CD8-positive, alpha-beta memory T cell (primary cell): Measurements from ENCODE around the gene FLYWCH1. TPM values are rescaled to one million over a fixed set of nuclear protein-coding genes. Genes with fewer than 3 reads are reported as not detected.

Source experiments
- CTCF ChIA-PET: fragments of 350-600 bp; sonication (Branson Sonifier 250); formaldehyde crosslinking; loops from one replicate; lab custom pipeline; 2021; ENCODE audit warnings: antibody characterized with exemption; lab: Charles Lee
- POLR2A ChIA-PET: fragments of 350-600 bp; sonication (Branson Sonifier 250); formaldehyde crosslinking; loops from one replicate; lab custom pipeline; 2021; ENCODE audit warnings: antibody characterized with exemption; lab: Charles Lee
- DNase-seq, 5 donors: peaks; one replicate each; pipeline versions ENCODE4 v3.0.0 to v3.0.0-alpha.2; 2020 to 2022; ENCODE audit warnings: mixed read lengths in 1 of 5
- H3K27ac ChIP-seq: one replicate; pipeline ENCODE4 v1.7.0; 2013; ENCODE audit warnings: low read depth, mild to moderate bottlenecking, low read length, moderate library complexity
- H3K27me3 ChIP-seq: 2 replicates; pipeline ENCODE4 v1.7.0; 2013; ENCODE audit warnings: low read length, mild to moderate bottlenecking; ENCODE audit not compliant: insufficient read depth, poor library complexity, severe bottlenecking
- H3K36me3 ChIP-seq: 2 replicates; pipeline ENCODE4 v1.7.0; 2013; ENCODE audit warnings: mild to moderate bottlenecking, low read length, moderate library complexity; ENCODE audit not compliant: insufficient read depth
- H3K4me1 ChIP-seq: 2 replicates; pipeline ENCODE4 v1.7.0; 2013; ENCODE audit warnings: mild to moderate bottlenecking, low read length, moderate library complexity; ENCODE audit not compliant: insufficient read depth
- H3K4me3 ChIP-seq: 2 replicates; pipeline ENCODE4 v1.7.0; 2013; ENCODE audit warnings: mild to moderate bottlenecking, low read length
- H3K9me3 ChIP-seq: 2 replicates; pipeline ENCODE4 v1.7.0; 2013; ENCODE audit warnings: mild to moderate bottlenecking, low read length
- H3K27ac Mint-ChIP-seq, 8 donors: one replicate each; pipeline ENCODE4 v1.8.0; 2020 to 2021; ENCODE audit warnings: mixed read lengths in 8 of 8, mild to moderate bottlenecking in 6 of 8, inconsistent platforms in 3 of 8, moderate library complexity in 3 of 8
- H3K27me3 Mint-ChIP-seq, 2 donors: one replicate each; pipeline ENCODE4 v1.8.0; 2020 to 2021; ENCODE audit warnings: mixed read lengths in 2 of 2, mild to moderate bottlenecking in 1 of 2, moderate library complexity in 1 of 2
- H3K36me3 Mint-ChIP-seq, 3 donors: one replicate each; pipeline ENCODE4 v1.8.0; 2020 to 2021; ENCODE audit warnings: mixed read lengths in 3 of 3, inconsistent platforms in 1 of 3, mild to moderate bottlenecking in 1 of 3
- H3K4me1 Mint-ChIP-seq, 3 donors: one replicate each; pipeline ENCODE4 v1.8.0; 2020 to 2021; ENCODE audit warnings: mixed read lengths in 3 of 3, inconsistent platforms in 1 of 3, mild to moderate bottlenecking in 1 of 3
- H3K4me3 Mint-ChIP-seq, 7 donors: one replicate each; pipeline ENCODE4 v1.8.0; 2020 to 2021; ENCODE audit warnings: mixed read lengths in 7 of 7, mild to moderate bottlenecking in 6 of 7, moderate library complexity in 4 of 7, inconsistent platforms in 2 of 7
- H3K9me3 Mint-ChIP-seq, 5 donors: one replicate each; pipeline ENCODE4 v1.8.0; 2020 to 2022; ENCODE audit warnings: mixed read lengths in 5 of 5, mild to moderate bottlenecking in 3 of 5, moderate library complexity in 2 of 5, inconsistent platforms in 1 of 5
- polyA plus RNA-seq: library from polyadenylated mRNA; unstranded; fragments of 300-500 nt; fragmentation: Illumina TruSeq; gene quantifications from one replicate; pipeline ENCODE4 v1.2.3, GENCODE V29; 2021
- total RNA-seq, 2 experiments: library from RNA; stranded (reverse); gene quantifications; one replicate each; pipeline ENCODE4 v1.2.3, GENCODE V29; 2021

Gene FLYWCH1
- total and polyA plus RNA-seq, 3 experiments from 2014 or later: 20.9 to 39.8 (median 37.2) TPM

- Mint-ChIP-seq H3K4me3 (no peak overlapping the region), H3K27me3 (no peaks in the 10 kb centered on the region), H3K4me1 (no peaks in the 10 kb centered on the region), H3K36me3 (peaks cover 0 to 18% (median 2%) of the 10 kb centered on the region in 3 donors), H3K9me3 (no peaks in the 10 kb centered on the region), H3K27ac (no peak overlapping the region)
- POLR2A ChIA-PET: no interaction called here
- Histone ChIP-seq H3K4me1 (no peaks in the 10 kb centered on the region), H3K27me3 (no peaks in the 10 kb centered on the region), H3K27ac (no peak overlapping the region), H3K36me3 (no peaks in the 10 kb centered on the region), H3K9me3 (no peaks in the 10 kb centered on the region), H3K4me3 (no peak overlapping the region)
- DNase-seq: no peak
- CTCF ChIA-PET: no interaction called here
Measured at GRCh38 chr16:2948807-2949704, 37.3 kb downstream of the FLYWCH1 start.

GRCh38 chr16:2949705-2950352, 38.1 kb downstream of the FLYWCH1 start:
- no peak overlapping the region for H3K27ac Mint-ChIP-seq

GRCh38 chr16:2950353-2950724, 38.6 kb downstream of the FLYWCH1 start:
- Histone ChIP-seq H3K36me3 (no peaks in the 10 kb centered on the region), H3K4me3 (no peak overlapping the region), H3K4me1 (no peaks in the 10 kb centered on the region), H3K27ac (no peak overlapping the region), H3K9me3 (no peaks in the 10 kb centered on the region), H3K27me3 (no peaks in the 10 kb centered on the region)
- Mint-ChIP-seq H3K36me3 (peaks cover 0 to 18% (median 2%) of the 10 kb centered on the region in 3 donors), H3K9me3 (no peaks in the 10 kb centered on the region), H3K4me1 (no peaks in the 10 kb centered on the region), H3K4me3 (no peak overlapping the region), H3K27ac (no peak overlapping the region), H3K27me3 (peaks cover 4% of the 10 kb centered on the region in 2 donors)
- CTCF ChIA-PET: interaction anchor here (1.3 kb wide), 1 partner anchor 10 kb away, joined by 3 read pairs; no protein-coding TSS in a partner anchor
- POLR2A ChIA-PET: no interaction called here
- DNase-seq: no peak

More at GRCh38 chr16:2949705-2950352, 38.1 kb downstream of the FLYWCH1 start:
- H3K4me3 Mint-ChIP-seq: no peak overlapping the region
- CTCF ChIA-PET: no interaction called here
- no peak for DNase-seq
- Histone ChIP-seq H3K4me1 (no peaks in the 10 kb centered on the region), H3K4me3 (no peak overlapping the region), H3K27ac (no peak overlapping the region), H3K9me3 (no peaks in the 10 kb centered on the region), H3K36me3 (no peaks in the 10 kb centered on the region), H3K27me3 (no peaks in the 10 kb centered on the region)
- no peaks in the 10 kb centered on the region for H3K9me3 Mint-ChIP-seq
- no peaks in the 10 kb centered on the region for H3K4me1 Mint-ChIP-seq
- peaks cover 0 to 18% (median 2%) of the 10 kb centered on the region in 3 donors for H3K36me3 Mint-ChIP-seq
- POLR2A ChIA-PET: no interaction called here
- H3K27me3 Mint-ChIP-seq: peaks cover 4% of the 10 kb centered on the region in 2 donors

DNA sequence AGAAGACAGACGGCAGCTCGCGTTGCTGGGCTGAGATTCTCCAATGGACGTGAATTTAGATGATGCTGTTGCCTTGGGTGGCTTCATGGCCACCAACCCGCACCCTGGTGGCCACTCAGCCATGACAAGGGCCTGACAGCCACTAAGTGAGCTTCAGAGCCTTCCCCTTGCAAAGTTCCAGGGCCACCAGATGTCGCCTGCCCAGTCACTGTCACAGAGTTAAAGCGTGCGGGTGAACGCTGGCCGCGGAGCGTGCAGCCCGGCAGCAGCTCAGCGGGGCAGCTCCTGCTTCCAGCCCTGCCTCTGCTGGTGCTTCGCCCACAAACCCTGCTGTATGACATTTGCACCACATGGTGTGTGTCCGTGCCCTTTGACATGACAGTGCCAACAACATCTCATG, 39.0 kb downstream of the FLYWCH1 start:
- ChIA-PET POLR2A (no interaction called here), CTCF (interaction anchor here (1.3 kb wide), 2 partner anchors 10 to 11 kb away, joined by 3 read pairs; no protein-coding TSS in a partner anchor)
- H3K9me3 ChIP-seq: no peaks in the 10 kb centered on the region
- Mint-ChIP-seq H3K9me3 (no peaks in the 10 kb centered on the region), H3K27me3 (peaks cover 4% of the 10 kb centered on the region in 2 donors), H3K4me3 (no peak overlapping the region), H3K36me3 (peaks cover 0 to 18% (median 2%) of the 10 kb centered on the region in 3 donors), H3K4me1 (no peaks in the 10 kb centered on the region), H3K27ac (no peak overlapping the region)
- H3K36me3 ChIP-seq: no peaks in the 10 kb centered on the region
- H3K27ac ChIP-seq: no peak overlapping the region
- no peak overlapping the region for H3K4me3 ChIP-seq
- no peak for DNase-seq
- no peaks in the 10 kb centered on the region for H3K4me1 ChIP-seq
- H3K27me3 ChIP-seq: no peaks in the 10 kb centered on the region

GRCh38 chr16:2952679-2953078, 40.9 kb downstream of the FLYWCH1 start:
- Mint-ChIP-seq H3K4me3 (no peak overlapping the region), H3K36me3 (peaks cover 0 to 11% (median 0%) of the 10 kb centered on the region in 3 donors), H3K9me3 (no peaks in the 10 kb centered on the region), H3K4me1 (no peaks in the 10 kb centered on the region), H3K27me3 (peaks cover 10 to 14% of the 10 kb centered on the region in 2 donors), H3K27ac (no peak overlapping the region)
- H3K27ac ChIP-seq: no peak overlapping the region
- POLR2A ChIA-PET: no interaction called here
- no peak overlapping the region for H3K4me3 ChIP-seq
- no peaks in the 10 kb centered on the region for H3K27me3 ChIP-seq
- H3K4me1 ChIP-seq: no peaks in the 10 kb centered on the region
- no peaks in the 10 kb centered on the region for H3K9me3 ChIP-seq
- no peaks in the 10 kb centered on the region for H3K36me3 ChIP-seq
- DNase-seq: no peak
- CTCF ChIA-PET: interaction anchor here (1.4 kb wide), 2 partner anchors 9 to 11 kb away, joined by 3 to 5 read pairs; partner anchors contain the start of gene KREMEN2

- Histone ChIP-seq H3K27me3 (no peaks in the 10 kb centered on the region), H3K27ac (no peak overlapping the region), H3K4me3 (no peak overlapping the region), H3K4me1 (no peaks in the 10 kb centered on the region), H3K9me3 (no peaks in the 10 kb centered on the region), H3K36me3 (no peaks in the 10 kb centered on the region)
- Mint-ChIP-seq H3K27me3 (peaks cover 10 to 14% of the 10 kb centered on the region in 2 donors), H3K36me3 (peaks cover 0 to 6% (median 0%) of the 10 kb centered on the region in 3 donors), H3K4me1 (no peaks in the 10 kb centered on the region), H3K27ac (no peak overlapping the region), H3K4me3 (no peak overlapping the region), H3K9me3 (no peaks in the 10 kb centered on the region)
- ChIA-PET CTCF (interaction anchor here (1.4 kb wide), 1 partner anchor 35 kb away, joined by 3 read pairs; no protein-coding TSS in a partner anchor), POLR2A (no interaction called here)
- DNase-seq: no peak
Measured at GRCh38 chr16:2953706-2954627, 42.2 kb downstream of the FLYWCH1 start.

GRCh38 chr16:2954656-2955381, 43.1 kb downstream of the FLYWCH1 start:
- Histone ChIP-seq H3K9me3 (no peaks in the 10 kb centered on the region), H3K4me1 (no peaks in the 10 kb centered on the region), H3K27me3 (no peaks in the 10 kb centered on the region), H3K27ac (no peak overlapping the region), H3K4me3 (no peak overlapping the region), H3K36me3 (no peaks in the 10 kb centered on the region)
- Mint-ChIP-seq H3K9me3 (no peaks in the 10 kb centered on the region), H3K4me1 (no peaks in the 10 kb centered on the region), H3K27me3 (peaks cover 10 to 14% of the 10 kb centered on the region in 2 donors), H3K4me3 (no peak overlapping the region), H3K36me3 (no peaks in the 10 kb centered on the region), H3K27ac (no peak overlapping the region)
- POLR2A ChIA-PET: no interaction called here
- CTCF ChIA-PET: interaction anchor here (1.4 kb wide), 1 partner anchor 36 kb away, joined by 3 read pairs; no protein-coding TSS in a partner anchor
- no peak for DNase-seq
